HG03520 (cell line): ENCODE data around the gene BMF.

Experiments
- ATAC-seq: cut with Tn5 transposase; IDR thresholded peaks from one replicate; pipeline ENCODE4 v1.9.1; 2021; ENCODE audit warnings: mild to moderate bottlenecking, moderate library complexity; ENCODE audit not compliant: unreplicated experiment

The BMF gene

GRCh38 chr15:40067921-40068624 lies 40.6 kb downstream of the BMF start:
- ATAC-seq: no peak

- ATAC-seq: no peak
Observed at GRCh38 chr15:40066589-40066988, 42.1 kb downstream of the BMF start.

GRCh38 chr15:40065166-40065565 lies 43.5 kb downstream of the BMF start:
- ATAC-seq: no peak

GRCh38 chr15:40064231-40064894 lies 44.3 kb downstream of the BMF start:
- peak; percentile 46 for ATAC-seq

- ATAC-seq: no peak
Observed at GRCh38 chr15:40063563-40064011, 45.1 kb downstream of the BMF start.

GRCh38 chr15:40062816-40063562 lies 45.7 kb downstream of the BMF start:
- no peak for ATAC-seq

- peak; percentile 42 for ATAC-seq
Observed at GRCh38 chr15:40061212-40061901, 47.3 kb downstream of the BMF start.

GRCh38 chr15:40060236-40060961 lies 48.3 kb downstream of the BMF start:
- ATAC-seq: no peak

GRCh38 chr15:40059821-40060220 lies 48.9 kb downstream of the BMF start:
- no peak for ATAC-seq

GRCh38 chr15:40058476-40059140 lies 50.1 kb downstream of the BMF start:
- ATAC-seq: no peak

- no peak for ATAC-seq
Observed at GRCh38 chr15:40055576-40056293, 52.9 kb downstream of the BMF start.

GRCh38 chr15:40054855-40055575 lies 53.7 kb downstream of the BMF start:
- peak; percentile 60 for ATAC-seq

- ATAC-seq: peak; percentile 28
Observed at GRCh38 chr15:40054605-40054854, 54.1 kb downstream of the BMF start.

- peak; percentile 9 for ATAC-seq
Observed at GRCh38 chr15:40053831-40054604, 54.7 kb downstream of the BMF start.

GRCh38 chr15:40053079-40053830 lies 55.4 kb downstream of the BMF start:
- ATAC-seq: no peak

- ATAC-seq: no peak
Observed at GRCh38 chr15:40052604-40053003, 56.1 kb downstream of the BMF start.

GRCh38 chr15:40051616-40052415 lies 56.9 kb downstream of the BMF start:
- ATAC-seq: no peak
